Endothelial cell of umbilical vein (primary cell): Measurements from ENCODE around the gene CBY2.

Experiments used
- CTCF ChIP-seq, 2 donors: IDR thresholded peaks; 1 replicate in 1 of 2; 2 replicates in 1 of 2; pipeline ENCODE4 v1.5.1; 2011; ENCODE audit warnings: low read length in 2 of 2, mild to moderate bottlenecking in 2 of 2, moderate library complexity in 2 of 2, control low read depth in 1 of 2, inconsistent platforms in 1 of 2, low read depth in 1 of 2; ENCODE audit not compliant: insufficient read depth in 1 of 2; ENCODE audit errors: extremely low read depth in 1 of 2
- GATA2 ChIP-seq: IDR thresholded peaks from 2 replicates; pipeline ENCODE4 v1.7.0; 2011; ENCODE audit warnings: low read depth, mild to moderate bottlenecking, moderate library complexity, mixed read lengths, low read length; ENCODE audit not compliant: insufficient read length, insufficient read depth
- POLR2A ChIP-seq: IDR thresholded peaks from 2 replicates; pipeline ENCODE4 v1.6.1; 2012; ENCODE audit warnings: low read depth, mild to moderate bottlenecking, control low read depth, low read length

DNA sequence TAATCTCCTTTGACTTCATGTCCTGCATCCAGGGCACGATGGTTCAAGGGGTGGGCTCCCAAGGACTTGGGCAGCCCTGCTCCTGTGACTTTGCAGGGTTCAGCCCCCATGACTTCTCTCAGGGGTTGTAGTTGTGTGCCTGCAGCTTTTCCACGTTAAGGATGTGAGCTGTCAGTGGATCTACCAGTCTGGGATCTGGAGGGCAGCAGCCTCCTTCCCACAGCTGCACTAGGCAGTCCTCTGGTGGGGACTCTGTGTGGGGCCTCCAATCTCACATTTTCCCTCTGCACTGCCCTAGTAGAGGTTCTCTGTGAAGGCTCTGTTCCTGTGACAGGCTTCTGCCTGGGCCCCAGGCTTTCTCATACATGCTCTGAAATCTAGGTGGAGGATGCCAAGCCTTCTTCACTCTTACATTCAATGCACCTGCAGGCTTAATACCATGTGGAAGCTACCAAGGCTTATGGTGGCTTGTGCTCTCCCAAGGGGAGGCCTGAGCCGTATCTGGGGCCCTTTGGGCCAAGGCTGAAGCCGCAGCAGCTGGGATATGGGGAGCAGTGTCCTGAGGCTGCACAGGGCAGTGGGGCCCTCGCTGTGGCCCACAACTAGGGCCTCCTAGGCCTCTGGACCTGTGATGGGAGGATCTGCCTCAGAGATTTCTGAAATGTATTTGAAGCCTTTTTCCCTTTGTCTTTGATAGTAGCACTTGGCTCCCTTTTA lies 47.3 kb upstream of the CBY2 start:
- TF ChIP-seq POLR2A (no peak), CTCF (IDR thresholded peaks at IDR 0.05; ENCODE audit: extremely low read depth in 1 of 2, insufficient read depth in 1 of 2, low read depth in 1 of 2, low read length in 2 of 2) (no peak), GATA2 (no peak)
